Bronchial epithelial cell (primary cell): ENCODE results near the gene ZG16. TPM values are rescaled to one million over a fixed set of nuclear protein-coding genes. Genes with fewer than 3 reads are reported as not detected.
A peak's percentile ranks its signal among the peaks of the same experiment; 100 is the strongest.

Source experiments
- DNase-seq: peaks from one replicate; pipeline ENCODE4 v3.0.0-alpha.2; 2010; ENCODE audit warnings: low read depth
- FAIRE-seq: peaks from 2 replicates; lab custom pipeline; 2011; peaks lifted over from hg19 to GRCh38; lab: Jason Lieb, UNC
- H3K27me3 ChIP-seq: 2 replicates; pipeline ENCODE4 v1.5.1; 2011; ENCODE audit warnings: low read length; ENCODE audit not compliant: control insufficient read depth, insufficient read depth
- H3K36me3 ChIP-seq: 2 replicates; pipeline ENCODE4 v1.5.1; 2011; ENCODE audit warnings: low read length; ENCODE audit not compliant: control insufficient read depth, insufficient read depth
- H3K4me3 ChIP-seq: 2 replicates; pipeline ENCODE4 v1.5.1; 2011; ENCODE audit warnings: mild to moderate bottlenecking, low read depth, low read length, control low read depth
- total RNA-seq: library from RNA; depleted of rRNA; stranded (reverse); fragments of >200 nt; gene quantifications from 2 replicates; pipeline ENCODE4 v1.2.1, GENCODE V29; 2014
- TF ChIP-seq, protein P1 (sequence below): IDR thresholded peaks from 2 replicates; pipeline ENCODE4 v1.5.1; 2011; ENCODE audit warnings: mild to moderate bottlenecking, moderate library complexity, low read length, control low read depth, inconsistent platforms; ENCODE audit not compliant: insufficient read depth, severe bottlenecking

The ZG16 gene
- total RNA-seq, 1 donor from 2014 or later = not detected

DNA sequence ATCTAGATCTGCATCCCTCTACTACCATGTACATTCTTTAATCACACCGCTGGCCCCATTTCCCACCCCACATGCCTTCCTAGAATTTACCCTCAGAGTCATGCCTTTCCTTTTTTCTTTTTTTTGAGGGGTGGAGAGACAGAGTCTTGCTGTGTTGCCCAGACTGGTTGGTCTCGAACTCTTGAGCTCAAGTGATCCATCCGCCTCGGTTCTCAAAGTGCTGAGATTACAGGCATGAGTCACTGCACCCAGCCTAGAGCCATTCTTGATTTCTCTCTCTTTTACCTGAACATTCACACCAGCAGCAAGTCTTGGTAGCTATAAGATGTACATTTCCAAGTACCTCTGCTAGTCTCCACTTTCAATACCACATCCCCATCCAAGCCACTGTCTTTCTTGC is 40.0 kb downstream of the ZG16 start:
- TF ChIP-seq, protein P1, sequence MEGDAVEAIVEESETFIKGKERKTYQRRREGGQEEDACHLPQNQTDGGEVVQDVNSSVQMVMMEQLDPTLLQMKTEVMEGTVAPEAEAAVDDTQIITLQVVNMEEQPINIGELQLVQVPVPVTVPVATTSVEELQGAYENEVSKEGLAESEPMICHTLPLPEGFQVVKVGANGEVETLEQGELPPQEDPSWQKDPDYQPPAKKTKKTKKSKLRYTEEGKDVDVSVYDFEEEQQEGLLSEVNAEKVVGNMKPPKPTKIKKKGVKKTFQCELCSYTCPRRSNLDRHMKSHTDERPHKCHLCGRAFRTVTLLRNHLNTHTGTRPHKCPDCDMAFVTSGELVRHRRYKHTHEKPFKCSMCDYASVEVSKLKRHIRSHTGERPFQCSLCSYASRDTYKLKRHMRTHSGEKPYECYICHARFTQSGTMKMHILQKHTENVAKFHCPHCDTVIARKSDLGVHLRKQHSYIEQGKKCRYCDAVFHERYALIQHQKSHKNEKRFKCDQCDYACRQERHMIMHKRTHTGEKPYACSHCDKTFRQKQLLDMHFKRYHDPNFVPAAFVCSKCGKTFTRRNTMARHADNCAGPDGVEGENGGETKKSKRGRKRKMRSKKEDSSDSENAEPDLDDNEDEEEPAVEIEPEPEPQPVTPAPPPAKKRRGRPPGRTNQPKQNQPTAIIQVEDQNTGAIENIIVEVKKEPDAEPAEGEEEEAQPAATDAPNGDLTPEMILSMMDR = no peak
- no peak for DNase-seq
- peaks cover 5% of the 10 kb centered on the region for H3K36me3 ChIP-seq
- no peak for FAIRE-seq
- no peak overlapping the region for H3K4me3 ChIP-seq
- H3K27me3 ChIP-seq = no peaks in the 10 kb centered on the region

DNA sequence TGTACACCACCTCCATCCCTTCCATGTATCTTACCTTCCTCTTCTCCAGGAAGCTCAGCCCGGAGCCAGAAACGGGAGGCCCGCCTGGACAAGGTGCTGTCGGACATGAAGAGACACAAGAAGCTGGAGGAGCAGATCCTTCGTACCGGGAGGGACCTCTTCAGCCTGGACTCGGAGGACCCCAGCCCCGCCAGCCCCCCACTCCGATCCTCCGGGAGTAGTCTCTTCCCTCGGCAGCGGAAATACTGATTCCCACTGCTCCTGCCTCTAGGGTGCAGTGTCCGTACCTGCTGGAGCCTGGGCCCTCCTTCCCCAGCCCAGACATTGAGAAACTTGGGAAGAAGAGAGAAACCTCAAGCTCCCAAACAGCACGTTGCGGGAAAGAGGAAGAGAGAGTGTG is 41.5 kb downstream of the ZG16 start:
- no peak for DNase-seq
- no peaks in the 10 kb centered on the region for H3K27me3 ChIP-seq
- no peak overlapping the region for H3K4me3 ChIP-seq
- TF ChIP-seq, protein P1 = peak; percentile 30
- H3K36me3 ChIP-seq = peaks cover 5% of the 10 kb centered on the region
- FAIRE-seq = no peak

DNA sequence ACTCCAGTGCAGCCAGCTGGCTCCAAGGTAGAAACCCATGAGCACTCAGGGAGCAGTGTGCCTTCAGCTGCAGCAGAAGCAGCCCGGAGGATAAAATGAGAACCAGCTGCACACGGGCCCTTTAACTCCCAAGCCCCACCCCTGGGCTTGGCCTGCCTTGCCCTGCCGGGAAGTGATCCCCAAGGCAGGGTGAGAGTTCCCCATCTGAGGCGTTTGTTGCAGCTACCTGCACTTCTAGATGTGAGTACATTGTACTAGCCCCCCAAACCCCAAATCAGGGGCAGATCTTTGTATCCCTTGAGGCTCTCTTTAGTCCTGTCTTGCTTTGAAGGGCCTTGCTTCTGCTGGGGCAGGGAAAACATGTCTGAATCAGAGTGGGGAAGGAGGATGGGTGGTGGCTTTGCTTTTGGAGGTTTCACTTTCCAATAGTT is 42.2 kb downstream of the ZG16 start, which contains the start of gene MVP:
Gene MVP, plus strand, starts transcription at position 192 of the 431 bp plus-strand sequence. CDS start 10,088 bp downstream, outside the sequence.
- peak; percentile 59 for DNase-seq
- FAIRE-seq = no peak

DNA sequence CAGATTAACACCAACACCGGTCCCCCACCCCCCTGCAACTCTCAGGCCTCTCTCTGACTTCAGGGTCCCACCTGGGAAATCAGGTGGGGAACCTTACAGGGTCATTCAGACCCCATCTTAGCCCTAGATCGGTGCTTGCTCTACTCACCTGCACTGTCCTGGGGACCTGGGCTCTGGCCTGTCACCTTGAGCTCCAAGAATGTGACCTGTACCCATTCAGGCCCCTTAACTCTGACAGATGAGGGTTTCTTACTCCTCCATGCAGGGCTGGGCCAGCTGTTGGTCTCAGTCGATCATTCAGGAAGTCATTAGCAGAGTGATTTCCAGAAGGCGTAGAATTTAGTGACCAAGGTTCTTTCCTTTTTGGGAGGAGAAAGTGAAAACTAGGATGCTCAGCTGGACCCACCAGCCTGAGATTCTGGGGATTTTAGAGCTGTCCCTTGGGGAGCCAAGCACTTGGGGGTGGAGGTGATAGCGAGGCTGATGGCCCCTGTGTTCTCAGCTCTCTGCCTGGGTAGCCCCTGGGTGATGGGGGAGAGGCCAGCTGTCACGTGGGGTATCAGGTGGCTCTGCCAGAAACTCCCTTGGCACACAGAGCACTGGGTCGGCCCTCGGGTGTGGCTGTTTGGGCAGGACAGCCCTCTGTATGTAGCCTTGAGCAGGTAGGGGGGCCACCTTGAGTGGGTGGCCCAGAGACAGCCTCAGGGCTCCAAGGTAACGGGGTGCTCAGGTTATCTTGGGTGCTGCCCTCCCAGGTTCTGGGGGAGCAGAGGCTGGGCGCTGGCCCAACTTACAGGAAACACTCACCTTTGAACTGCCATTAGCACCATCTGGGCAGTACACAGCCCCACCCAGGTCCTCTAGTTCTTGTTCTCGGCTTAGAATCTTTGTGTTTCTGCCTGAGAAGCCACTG is 42.9 kb downstream of the ZG16 start:
- H3K27me3 ChIP-seq = no peaks in the 10 kb centered on the region
- TF ChIP-seq, protein P1 = no peak
- FAIRE-seq (no peak), DNase-seq (peak; percentile 55)
- peaks cover 7% of the 10 kb centered on the region for H3K36me3 ChIP-seq
- peak overlapping the region; percentile 51 for H3K4me3 ChIP-seq

More for the DNA sequence above, 42.2 kb downstream of the ZG16 start, which contains the start of gene MVP:
- Histone ChIP-seq H3K27me3 (no peaks in the 10 kb centered on the region), H3K36me3 (peaks cover 5% of the 10 kb centered on the region), H3K4me3 (peak within 1 kb of the TSS; percentile 51)
- TF ChIP-seq, protein P1 = no peak

DNA sequence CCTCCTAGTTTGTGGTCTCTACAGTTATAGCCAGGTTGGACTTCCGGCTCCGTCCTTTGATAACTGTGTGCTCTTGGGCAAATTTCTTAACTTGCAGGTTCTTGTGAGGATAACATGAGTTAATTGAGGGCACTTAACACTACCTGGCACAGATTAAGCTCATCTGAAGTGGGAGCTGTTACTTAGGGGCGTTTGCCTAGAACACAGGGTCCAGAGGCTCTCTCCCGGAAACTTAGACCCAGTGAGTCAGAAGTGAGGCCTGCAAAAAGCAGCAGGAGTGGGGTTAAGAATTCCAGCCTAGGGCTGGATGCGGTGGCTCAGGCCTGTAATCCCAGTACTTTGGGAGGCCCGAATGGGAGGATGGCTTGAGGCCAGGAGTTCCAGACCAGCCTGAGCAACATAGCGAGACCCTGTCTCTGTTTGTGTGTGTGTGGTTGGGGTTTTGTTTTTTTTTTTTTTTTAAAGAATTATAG is 43.6 kb downstream of the ZG16 start:
- H3K36me3 ChIP-seq = peaks cover 9% of the 10 kb centered on the region
- TF ChIP-seq, protein P1 = no peak
- no peaks in the 10 kb centered on the region for H3K27me3 ChIP-seq
- FAIRE-seq (no peak), DNase-seq (peak; percentile 75)
- H3K4me3 ChIP-seq = peak overlapping the region; percentile 51
